Measurements from ENCODE around the gene TMEM129. TPM values are rescaled to one million over a fixed set of nuclear protein-coding genes. Genes with fewer than 3 reads are reported as not detected.

TMEM129 gene
- total RNA-seq, 2 experiments from 2014 or later, result 39.2 to 44.0 TPM

GRCh38 chr4:1753294-1753696 is 32.2 kb upstream of the TMEM129 start:
- H3K9me2 ChIP-seq (ENCODE audit: insufficient read depth, low read length), result no peaks in the 10 kb centered on the region
- no peak for TF ChIP-seq EZH2phosphoT487 (IDR thresholded peaks at IDR 0.05; ENCODE audit: borderline replicate concordance, low read depth, low read length)
- CTCF ChIA-PET (ENCODE audit: unreplicated experiment), result no interaction called here
- H3K9me3 ChIP-seq (ENCODE audit: low read length), result no peaks in the 10 kb centered on the region
- DNase-seq (ENCODE audit: low spot score), result no peak
- H3K79me2 ChIP-seq (ENCODE audit: insufficient read depth, low read depth, low read length), result no peaks in the 10 kb centered on the region
- no peaks in the 10 kb centered on the region for H3K36me3 ChIP-seq (ENCODE audit: insufficient read depth, low read length)
- no peaks in the 10 kb centered on the region for H4K20me1 ChIP-seq (ENCODE audit: insufficient read depth, low read length)
- no peaks in the 10 kb centered on the region for H3K4me1 ChIP-seq (ENCODE audit: insufficient read depth, low read length, poor library complexity, severe bottlenecking)
- POLR2A ChIA-PET, result no interaction called here
- no peak overlapping the region for H3K27ac ChIP-seq (ENCODE audit: low read depth, low read length, poor library complexity, severe bottlenecking)
- no peak overlapping the region for H3K4me3 ChIP-seq (ENCODE audit: low read depth, low read length, poor library complexity, severe bottlenecking)
- intact Hi-C loops (cut with micrococcal nuclease; ENCODE audit: unreplicated experiment), result no loop called here
- no peak overlapping the region for H3K4me2 ChIP-seq (ENCODE audit: low read length)
- no TSS peak for BruUV-seq (replicated peaks)
- H2AFZ ChIP-seq (ENCODE audit: low read length), result no peak overlapping the region

DNA sequence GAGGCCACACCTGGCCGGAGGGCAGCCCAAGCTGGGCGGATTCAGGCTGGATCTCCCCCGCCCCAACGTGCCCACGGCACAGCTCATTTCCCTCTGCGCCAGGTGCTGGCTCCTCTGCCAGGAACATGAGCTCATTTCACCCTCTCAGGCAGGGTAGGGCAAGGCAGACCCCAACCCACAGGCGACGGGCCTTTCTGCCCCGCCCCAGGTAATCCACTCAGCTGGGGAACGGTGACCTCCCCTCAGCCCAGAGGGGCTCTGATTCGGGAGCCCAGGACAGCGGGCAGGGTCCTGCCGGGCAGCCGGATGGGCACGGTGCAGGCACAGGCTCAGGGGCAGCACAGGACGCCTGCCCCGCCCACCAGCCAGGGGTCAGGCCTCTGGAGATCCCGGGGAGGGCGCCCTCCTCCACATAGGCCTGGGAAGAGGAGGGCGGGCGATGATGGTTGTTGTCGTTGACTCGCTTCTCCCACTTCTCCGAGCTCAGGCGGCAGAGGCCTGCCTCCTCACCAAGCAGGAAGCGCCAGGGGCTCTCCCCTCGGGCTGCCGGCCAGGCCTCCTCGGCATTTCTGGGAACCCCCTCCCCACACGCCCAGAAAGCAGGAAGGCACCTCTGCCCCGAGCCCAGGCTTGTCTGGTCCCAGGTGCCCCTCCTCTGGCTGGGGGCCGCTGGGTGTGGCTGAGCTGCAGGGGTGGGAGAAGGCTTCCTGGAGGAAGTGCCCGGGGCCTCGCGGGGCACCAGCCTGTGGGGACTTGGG is 31.3 kb upstream of the TMEM129 start:
- DNase-seq (ENCODE audit: low spot score), result no peak
- no peaks in the 10 kb centered on the region for H3K9me2 ChIP-seq (ENCODE audit: insufficient read depth, low read length)
- no peaks in the 10 kb centered on the region for H3K4me1 ChIP-seq (ENCODE audit: insufficient read depth, low read length, poor library complexity, severe bottlenecking)
- no peak overlapping the region for H3K4me3 ChIP-seq (ENCODE audit: low read depth, low read length, poor library complexity, severe bottlenecking)
- H3K9me3 ChIP-seq (ENCODE audit: low read length), result no peaks in the 10 kb centered on the region
- intact Hi-C loops (cut with micrococcal nuclease; ENCODE audit: unreplicated experiment), result no loop called here
- H3K79me2 ChIP-seq (ENCODE audit: insufficient read depth, low read depth, low read length), result no peaks in the 10 kb centered on the region
- H4K20me1 ChIP-seq (ENCODE audit: insufficient read depth, low read length), result no peaks in the 10 kb centered on the region
- no peak overlapping the region for H3K4me2 ChIP-seq (ENCODE audit: low read length)
- TF ChIP-seq EZH2phosphoT487 (IDR thresholded peaks at IDR 0.05; ENCODE audit: borderline replicate concordance, low read depth, low read length) (no peak), CTCF (conservative IDR thresholded peaks at IDR 0.05; ENCODE audit: low read length) (no peak)
- no TSS peak for BruUV-seq (replicated peaks)
- H3K27ac ChIP-seq (ENCODE audit: low read depth, low read length, poor library complexity, severe bottlenecking), result no peak overlapping the region
- no peak overlapping the region for H2AFZ ChIP-seq (ENCODE audit: low read length)
- POLR2A ChIA-PET, result no interaction called here
- CTCF ChIA-PET (ENCODE audit: unreplicated experiment), result no interaction called here
- H3K36me3 ChIP-seq (ENCODE audit: insufficient read depth, low read length), result no peaks in the 10 kb centered on the region

GRCh38 chr4:1751919-1752283 is 30.8 kb upstream of the TMEM129 start:
- H3K27ac ChIP-seq (ENCODE audit: low read depth, low read length, poor library complexity, severe bottlenecking), result no peak overlapping the region
- no peaks in the 10 kb centered on the region for H4K20me1 ChIP-seq (ENCODE audit: insufficient read depth, low read length)
- TF ChIP-seq CTCF (conservative IDR thresholded peaks at IDR 0.05; ENCODE audit: low read length) (no peak), EZH2phosphoT487 (IDR thresholded peaks at IDR 0.05; ENCODE audit: borderline replicate concordance, low read depth, low read length) (no peak)
- BruUV-seq (replicated peaks), result no TSS peak
- no peak overlapping the region for H2AFZ ChIP-seq (ENCODE audit: low read length)
- H3K9me3 ChIP-seq (ENCODE audit: low read length), result no peaks in the 10 kb centered on the region
- no peak for DNase-seq (ENCODE audit: low spot score)
- H3K79me2 ChIP-seq (ENCODE audit: insufficient read depth, low read depth, low read length), result no peaks in the 10 kb centered on the region
- no peak overlapping the region for H3K4me2 ChIP-seq (ENCODE audit: low read length)
- no peaks in the 10 kb centered on the region for H3K4me1 ChIP-seq (ENCODE audit: insufficient read depth, low read length, poor library complexity, severe bottlenecking)
- CTCF ChIA-PET (ENCODE audit: unreplicated experiment), result no interaction called here
- intact Hi-C loops (cut with micrococcal nuclease; ENCODE audit: unreplicated experiment), result no loop called here
- no peak overlapping the region for H3K4me3 ChIP-seq (ENCODE audit: low read depth, low read length, poor library complexity, severe bottlenecking)
- H3K9me2 ChIP-seq (ENCODE audit: insufficient read depth, low read length), result no peaks in the 10 kb centered on the region
- POLR2A ChIA-PET, result no interaction called here
- no peaks in the 10 kb centered on the region for H3K36me3 ChIP-seq (ENCODE audit: insufficient read depth, low read length)

All from OCI-LY7 (cell line).